IPS-18c (cell line): ENCODE data around the gene CLASP1.

Experiments
- H3K4me3 ChIP-seq: 2 replicates; pipeline ENCODE4 v1.7.0; 2013; ENCODE audit warnings: low read depth, mild to moderate bottlenecking, low read length, moderate library complexity; ENCODE audit not compliant: insufficient read depth
- H3K9me3 ChIP-seq: one replicate; pipeline ENCODE4 v1.6.1; 2013; ENCODE audit warnings: mild to moderate bottlenecking, low read length, moderate library complexity; ENCODE audit not compliant: control insufficient read depth, insufficient read depth

The CLASP1 gene

GRCh38 chr2:121605820-121606733 lies 43.2 kb downstream of the CLASP1 start:
- H3K9me3 ChIP-seq: no peaks in the 10 kb centered on the region
- H3K4me3 ChIP-seq: no peak overlapping the region

- no peak overlapping the region for H3K4me3 ChIP-seq
Observed at GRCh38 chr2:121603185-121603584, 46.1 kb downstream of the CLASP1 start.

GRCh38 chr2:121599963-121600651 lies 49.2 kb downstream of the CLASP1 start:
- no peaks in the 10 kb centered on the region for H3K9me3 ChIP-seq

More at GRCh38 chr2:121603185-121603584, 46.1 kb downstream of the CLASP1 start:
- H3K9me3 ChIP-seq: no peaks in the 10 kb centered on the region

GRCh38 chr2:121598087-121598486 lies 51.2 kb downstream of the CLASP1 start:
- no peaks in the 10 kb centered on the region for H3K9me3 ChIP-seq
- no peak overlapping the region for H3K4me3 ChIP-seq

More at GRCh38 chr2:121599963-121600651, 49.2 kb downstream of the CLASP1 start:
- H3K4me3 ChIP-seq: no peak overlapping the region

- H3K9me3 ChIP-seq: no peaks in the 10 kb centered on the region
- H3K4me3 ChIP-seq: no peak overlapping the region
Observed at GRCh38 chr2:121596221-121597080, 52.8 kb downstream of the CLASP1 start.

- no peaks in the 10 kb centered on the region for H3K9me3 ChIP-seq
- H3K4me3 ChIP-seq: no peak overlapping the region
Observed at GRCh38 chr2:121595012-121595891, 54.0 kb downstream of the CLASP1 start.

GRCh38 chr2:121591199-121591598 lies 58.1 kb downstream of the CLASP1 start:
- Histone ChIP-seq H3K4me3 (no peak overlapping the region), H3K9me3 (no peaks in the 10 kb centered on the region)

GRCh38 chr2:121588357-121588756 lies 60.9 kb downstream of the CLASP1 start:
- Histone ChIP-seq H3K9me3 (no peaks in the 10 kb centered on the region), H3K4me3 (no peak overlapping the region)

- Histone ChIP-seq H3K4me3 (no peak overlapping the region), H3K9me3 (no peaks in the 10 kb centered on the region)
Observed at GRCh38 chr2:121587131-121587530, 62.1 kb downstream of the CLASP1 start.

GRCh38 chr2:121584741-121585140 lies 64.5 kb downstream of the CLASP1 start:
- Histone ChIP-seq H3K9me3 (no peaks in the 10 kb centered on the region), H3K4me3 (no peak overlapping the region)

- Histone ChIP-seq H3K9me3 (no peaks in the 10 kb centered on the region), H3K4me3 (no peak overlapping the region)
Observed at GRCh38 chr2:121583555-121583954, 65.7 kb downstream of the CLASP1 start.

GRCh38 chr2:121582272-121582671 lies 67.0 kb downstream of the CLASP1 start:
- H3K4me3 ChIP-seq: no peak overlapping the region
- no peaks in the 10 kb centered on the region for H3K9me3 ChIP-seq

GRCh38 chr2:121579309-121579708 lies 70.0 kb downstream of the CLASP1 start:
- no peak overlapping the region for H3K4me3 ChIP-seq
- no peaks in the 10 kb centered on the region for H3K9me3 ChIP-seq

- H3K4me3 ChIP-seq: no peak overlapping the region
Observed at GRCh38 chr2:121577381-121577780, 71.9 kb downstream of the CLASP1 start.

GRCh38 chr2:121576263-121576662 lies 73.0 kb downstream of the CLASP1 start:
- Histone ChIP-seq H3K4me3 (no peak overlapping the region), H3K9me3 (peaks cover 2% of the 10 kb centered on the region)

More at GRCh38 chr2:121577381-121577780, 71.9 kb downstream of the CLASP1 start:
- no peaks in the 10 kb centered on the region for H3K9me3 ChIP-seq

- H3K9me3 ChIP-seq: peaks cover 2% of the 10 kb centered on the region
- H3K4me3 ChIP-seq: no peak overlapping the region
Observed at GRCh38 chr2:121575800-121576199, 73.5 kb downstream of the CLASP1 start.
